HepG2 (cell line): ENCODE measurements around the gene URGCP. TPM values are rescaled to one million over a fixed set of nuclear protein-coding genes. Genes with fewer than 3 reads are reported as not detected.
A peak's percentile ranks its signal among the peaks of the same experiment; 100 is the strongest.

ENCODE experiments used
- ATAC-seq: fragments of 200-7000 bp; cut with Tn5 transposase; 3 replicates; pipeline ENCODE4 v1.9.1; 2020; ENCODE audit warnings: mild to moderate bottlenecking, moderate library complexity
- BruUV-seq: library from RNA; stranded (reverse); fragments of 400-500 nt; replicated peaks from 2 replicates; lab custom pipeline; 2021; lab: Mats Ljungman, UMichigan
- CTCF ChIA-PET: fragments of 300-600 bp; formaldehyde crosslinking; extraction: SDS; loops from one replicate; lab custom pipeline; 2021; ENCODE audit warnings: low total read pairs, inconsistent platforms, low intra/inter-chr PET ratio; lab: Yijun Ruan, JAX
- POLR2A ChIA-PET: fragments of 350-600 bp; sonication (Branson Sonifier 250); formaldehyde crosslinking; loops from one replicate; lab custom pipeline; 2020; ENCODE audit warnings: antibody characterized with exemption, inconsistent platforms; lab: Yijun Ruan, JAX
- DNase-seq: peaks from one replicate; pipeline ENCODE4 v3.0.0-alpha.2; 2015; ENCODE audit warnings: low spot score
- FAIRE-seq: peaks from 3 replicates; lab custom pipeline; 2011; peaks lifted over from hg19 to GRCh38; lab: Jason Lieb, UNC
- H2AFZ ChIP-seq: one replicate; pipeline ENCODE4 v1.6.1; 2011; ENCODE audit warnings: low read length, inconsistent platforms
- H3K27ac ChIP-seq: fragments of 300-600 bp; 3 replicates; pipeline ENCODE4 v1.8.0; 2011; ENCODE audit warnings: mixed run types, mild to moderate bottlenecking, mixed read lengths, low read length, inconsistent platforms; ENCODE audit not compliant: insufficient read depth; ENCODE audit errors: extremely low read length
- H3K27me3 ChIP-seq, 2 experiments: fragments of 200-600 bp in 1 of 2; 2 replicates in 1 of 2; 3 replicates in 1 of 2; pipeline versions ENCODE4 v1.6.0 to v1.8.0; 2011; ENCODE audit warnings: low read length in 2 of 2, mild to moderate bottlenecking in 2 of 2, moderate library complexity in 2 of 2, inconsistent platforms in 1 of 2; ENCODE audit not compliant: insufficient read depth in 2 of 2, control insufficient read depth in 1 of 2
- H3K36me3 ChIP-seq, 2 experiments: fragments of 200-600 bp in 1 of 2; replicated peaks in 1 of 2; 2 replicates in 1 of 2; 3 replicates in 1 of 2; pipeline versions ENCODE4 v1.5.1 to v1.8.0; 2011; ENCODE audit warnings: low read length in 2 of 2, inconsistent platforms in 1 of 2; ENCODE audit not compliant: insufficient read depth in 2 of 2, control insufficient read depth in 1 of 2
- H3K4me1 ChIP-seq: 2 replicates; pipeline ENCODE4 v1.5.1; 2012; ENCODE audit warnings: low read length, inconsistent platforms; ENCODE audit not compliant: insufficient read depth
- H3K4me2 ChIP-seq: 2 replicates; pipeline ENCODE4 v1.6.0; 2011; ENCODE audit warnings: low read depth, low read length, inconsistent platforms
- H3K4me3 ChIP-seq, 3 experiments: fragments of 200-600 bp in 1 of 3; sonication (generic), shearing (Covaris generic) in 1 of 3; replicated peaks in 1 of 3; 2 replicates each; pipeline ENCODE4 v1.5.1; 2011 to 2016; ENCODE audit warnings: low read length in 3 of 3, inconsistent platforms in 2 of 3, low read depth in 2 of 3, mild to moderate bottlenecking in 2 of 3, control low read depth in 1 of 3, mixed read lengths in 1 of 3; ENCODE audit not compliant: insufficient read depth in 1 of 3
- H3K79me2 ChIP-seq: one replicate; pipeline ENCODE4 v1.6.1; 2011; ENCODE audit warnings: low read length, inconsistent platforms; ENCODE audit not compliant: insufficient read depth
- H3K9ac ChIP-seq: 2 replicates; pipeline ENCODE4 v1.6.0; 2011; ENCODE audit warnings: mild to moderate bottlenecking, low read depth, low read length, inconsistent platforms; ENCODE audit not compliant: insufficient read depth
- H3K9me3 ChIP-seq: 2 replicates; pipeline ENCODE4 v1.5.1; 2012; ENCODE audit warnings: mild to moderate bottlenecking, low read length
- H4K20me1 ChIP-seq: 2 replicates; pipeline ENCODE4 v1.6.0; 2011; ENCODE audit warnings: inconsistent platforms, mild to moderate bottlenecking, low read length, moderate library complexity; ENCODE audit not compliant: insufficient read depth
- ERF ChIP-seq: IDR thresholded peaks from 2 replicates; pipeline ENCODE4 v1.6.1; 2018; ENCODE audit warnings: missing biosample characterization, missing genetic modification reagents
- GATA4 ChIP-seq: sonication (generic); IDR thresholded peaks from 2 replicates; pipeline ENCODE4 v1.6.1; 2016; ENCODE audit warnings: antibody characterized with exemption, low read depth, borderline replicate concordance
- HCFC1 ChIP-seq: fragments of 150-350 bp; IDR thresholded peaks from 2 replicates; pipeline ENCODE4 v1.6.1; 2014; ENCODE audit warnings: low read depth, low read length
- HMG20A ChIP-seq: IDR thresholded peaks from 2 replicates; pipeline ENCODE4 v1.6.1; 2016; ENCODE audit warnings: borderline replicate concordance
- KDM6A ChIP-seq: IDR thresholded peaks from 2 replicates; pipeline ENCODE4 v1.6.1; 2016; ENCODE audit warnings: low read depth
- NFIB ChIP-seq: sonication (generic); formaldehyde crosslinking; IDR thresholded peaks from 2 replicates; pipeline ENCODE4 v1.9.0; 2021; ENCODE audit warnings: missing genetic modification reagents, mild to moderate bottlenecking, borderline replicate concordance
- RELA ChIP-seq: sonication (generic); formaldehyde crosslinking; IDR thresholded peaks from 2 replicates; pipeline ENCODE4 v1.4.0; 2020; ENCODE audit warnings: missing genetic modification reagents
- REPIN1 ChIP-seq: sonication (generic); formaldehyde crosslinking; IDR thresholded peaks from 2 replicates; pipeline ENCODE4 v1.8.0; 2022; ENCODE audit warnings: missing genetic modification reagents, low read depth, mild to moderate bottlenecking, borderline replicate concordance
- SAFB2 ChIP-seq: sonication (generic); formaldehyde crosslinking; IDR thresholded peaks from 2 replicates; pipeline ENCODE4 v1.5.1; 2020; ENCODE audit warnings: missing genetic modification reagents, low read depth, mild to moderate bottlenecking, borderline replicate concordance
- SALL1 ChIP-seq: sonication (generic); formaldehyde crosslinking; IDR thresholded peaks from 2 replicates; pipeline ENCODE4 v1.8.0; 2022; ENCODE audit warnings: mild to moderate bottlenecking, missing genetic modification reagents
- SKIL ChIP-seq: sonication (generic); formaldehyde crosslinking; IDR thresholded peaks from 2 replicates; pipeline ENCODE4 v1.8.0; 2022; ENCODE audit warnings: missing genetic modification reagents, mild to moderate bottlenecking, moderate library complexity, borderline replicate concordance
- TFE3 ChIP-seq: IDR thresholded peaks from 2 replicates; pipeline ENCODE4 v1.6.1; 2016
- ZBTB7B ChIP-seq: sonication (generic); formaldehyde crosslinking; IDR thresholded peaks from 2 replicates; pipeline ENCODE4 v1.4.0; 2020; ENCODE audit warnings: missing genetic modification reagents
- ZC3H13 ChIP-seq: sonication (generic); formaldehyde crosslinking; IDR thresholded peaks from 2 replicates; pipeline ENCODE4 v1.8.1; 2023; ENCODE audit warnings: mild to moderate bottlenecking, missing genetic modification reagents, moderate library complexity
- ZFAT ChIP-seq: sonication (generic); formaldehyde crosslinking; conservative IDR thresholded peaks from 2 replicates; pipeline ENCODE4 v1.8.1; 2023; ENCODE audit warnings: missing genetic modification reagents, inconsistent platforms
- ZFP91 ChIP-seq: sonication (generic); formaldehyde crosslinking; IDR thresholded peaks from 2 replicates; pipeline ENCODE4 v1.9.0; 2022; ENCODE audit warnings: missing genetic modification reagents, mild to moderate bottlenecking, borderline replicate concordance
- ZGPAT ChIP-seq: IDR thresholded peaks from 2 replicates; pipeline ENCODE4 v1.6.1; 2016; ENCODE audit warnings: mild to moderate bottlenecking
- ZIK1 ChIP-seq: sonication (generic); formaldehyde crosslinking; IDR thresholded peaks from 2 replicates; pipeline ENCODE4 v1.5.0; 2020; ENCODE audit warnings: mild to moderate bottlenecking, low read depth, missing genetic modification reagents, borderline replicate concordance
- ZNF296 ChIP-seq: sonication (generic); formaldehyde crosslinking; conservative IDR thresholded peaks from 2 replicates; pipeline ENCODE4 v1.5.0; 2020; ENCODE audit warnings: mild to moderate bottlenecking, missing genetic modification reagents
- ZNF749 ChIP-seq: sonication (generic); formaldehyde crosslinking; IDR thresholded peaks from 2 replicates; pipeline ENCODE4 v1.8.0; 2022; ENCODE audit warnings: mild to moderate bottlenecking, missing genetic modification reagents, moderate library complexity, borderline replicate concordance
- WGBS: methylation state at CpG from one replicate; pipeline ENCODE4 v1.1.6; 2017; ENCODE audit warnings: low lambda C conversion rate; 5-methylcytosine and 5-hydroxymethylcytosine counted together
- in situ Hi-C: cut with HindIII; loops from 2 replicates; pipeline ENCODE4 v1.10.0; 2017; ENCODE audit warnings: low pct_unique_long_range_greater_than_20kb; ENCODE audit not compliant: extremely low pct_ligation_motif_present
- intact Hi-C: fragments of 100-400 bp; cut with micrococcal nuclease; formaldehyde crosslinking; loops from one replicate; pipeline ENCODE4 v1.10.0; 2022; ENCODE audit not compliant: unreplicated experiment
- polyA plus RNA-seq, 8 experiments: library from polyadenylated mRNA; depleted of rRNA in 3 of 8; stranded (reverse) in 7 of 8; unstranded in 1 of 8; fragments of >200 nt; fragmentation: Illumina TruSeq in 4 of 8; extraction: Trizol in 4 of 8; gene quantifications; 2 replicates each; pipeline versions ENCODE4 v1.2.1 to v1.2.3, GENCODE V29; 2011 to 2016; ENCODE audit warnings: low read depth in 4 of 8, missing spikeins in 1 of 8, mixed read lengths in 1 of 8; ENCODE audit not compliant: insufficient read depth in 1 of 8
- total RNA-seq, 5 experiments: library from RNA; depleted of rRNA; stranded (reverse); fragments of >200 nt; fragmentation: Illumina TruSeq; extraction: Trizol; gene quantifications; 2 replicates each; pipeline ENCODE4 v1.2.3, GENCODE V29; 2016; ENCODE audit warnings: low read depth in 1 of 5

URGCP gene
- total and polyA plus RNA-seq, 2 of the 13 experiments (the other 11 are each of a cell fraction or from before 2014, with no cell fraction given) = 22.3 to 25.8 TPM

- no peak overlapping the region for H3K9ac ChIP-seq
- no peaks in the 10 kb centered on the region for H3K9me3 ChIP-seq
- H3K36me3 ChIP-seq = peaks cover 2 to 8% of the 10 kb centered on the region in 2 experiments; a peak in 4 of 5 replicates
- ChIA-PET CTCF (no interaction called here), POLR2A (no interaction called here)
- FAIRE-seq = no peak
- H3K4me2 ChIP-seq = no peak overlapping the region
- intact Hi-C loops = no loop called here
- peaks cover 6% of the 10 kb centered on the region for H3K79me2 ChIP-seq
- no peak overlapping the region for H2AFZ ChIP-seq
- in situ Hi-C loops = no loop called here
- H3K27ac ChIP-seq = no peak overlapping the region
- no peak overlapping the region for H3K4me3 ChIP-seq
- no peaks in the 10 kb centered on the region; a peak in 1 of 5 replicates for H3K27me3 ChIP-seq
- 94% methylated on average over 3 of the region's 3 CpGs for WGBS
- H3K4me1 ChIP-seq = peaks cover 18% of the 10 kb centered on the region
- H4K20me1 ChIP-seq = no peaks in the 10 kb centered on the region
- peak; percentile 9 for DNase-seq
- no TSS peak for BruUV-seq
- ATAC-seq = no peak
- TF ChIP-seq ZGPAT (CRISPR knock-in tag) (no peak), SAFB2 (CRISPR knock-in tag) (no peak), TFE3 (no peak), REPIN1 (CRISPR knock-in tag) (peak; percentile 37; the same call in 1 of the 2 replicates), ZNF296 (CRISPR knock-in tag) (no peak), ERF (CRISPR knock-in tag) (no peak), HMG20A (no peak), HCFC1 (no peak), RELA (CRISPR knock-in tag) (no peak), SALL1 (peak; percentile 22; the same call in 1 of the 2 replicates), NFIB (no peak), ZFAT (CRISPR knock-in tag) (no peak), ZFP91 (CRISPR knock-in tag) (no peak), KDM6A (CRISPR knock-in tag) (no peak), ZIK1 (CRISPR knock-in tag) (no peak), ZNF749 (CRISPR knock-in tag) (no peak), SKIL (CRISPR knock-in tag) (peak; percentile 78), GATA4 (no peak), ZBTB7B (no peak), ZC3H13 (CRISPR knock-in tag) (no peak)
These were observed 41.1 kb downstream of the URGCP start for GRCh38 chr7:43865277-43865676.
